Ectodermal cell (in vitro differentiated cells): Measurements from ENCODE around the gene FAR2.
"Not testable (repeated sequence)": the region's sequence is repeated elsewhere in the genome, so short reads cannot be mapped to it uniquely, and the experiment has no call there.

ENCODE experiments used
- H3K27ac ChIP-seq: 2 replicates; pipeline ENCODE4 v1.7.0; 2013; ENCODE audit warnings: mild to moderate bottlenecking, low read depth, low read length; ENCODE audit not compliant: insufficient read depth, poor library complexity, severe bottlenecking
- H3K27me3 ChIP-seq: 2 replicates; pipeline ENCODE4 v1.7.0; 2013; ENCODE audit warnings: mild to moderate bottlenecking, low read length; ENCODE audit not compliant: insufficient read depth, control insufficient read depth, poor library complexity, severe bottlenecking
- H3K36me3 ChIP-seq: one replicate; pipeline ENCODE4 v1.7.0; 2013; ENCODE audit warnings: low read length; ENCODE audit not compliant: control insufficient read depth, insufficient read depth
- H3K4me1 ChIP-seq: one replicate; pipeline ENCODE4 v1.7.0; 2013; ENCODE audit warnings: low read length; ENCODE audit not compliant: control insufficient read depth, insufficient read depth
- H3K4me3 ChIP-seq: 2 replicates; pipeline ENCODE4 v1.7.0; 2013; ENCODE audit warnings: low read depth, low read length, control low read depth; ENCODE audit not compliant: insufficient read depth
- H3K9me3 ChIP-seq: 2 replicates; pipeline ENCODE4 v1.7.0; 2013; ENCODE audit warnings: mild to moderate bottlenecking, low read length, moderate library complexity; ENCODE audit not compliant: control insufficient read depth
- WGBS, 2 experiments: methylation state at CpG; one replicate each; pipeline ENCODE4 v1.1.7; 2013; ENCODE audit warnings: missing lambda C conversion rate in 2 of 2; 5-methylcytosine and 5-hydroxymethylcytosine counted together

FAR2 gene

GRCh38 chr12:29288031-29288430 is 139.0 kb downstream of the FAR2 start:
- no peaks in the 10 kb centered on the region for H3K36me3 ChIP-seq
- no peaks in the 10 kb centered on the region for H3K9me3 ChIP-seq
- no peak overlapping the region for H3K4me3 ChIP-seq
- no peaks in the 10 kb centered on the region for H3K4me1 ChIP-seq
- H3K27me3 ChIP-seq: no peaks in the 10 kb centered on the region
- H3K27ac ChIP-seq: no peak overlapping the region

DNA sequence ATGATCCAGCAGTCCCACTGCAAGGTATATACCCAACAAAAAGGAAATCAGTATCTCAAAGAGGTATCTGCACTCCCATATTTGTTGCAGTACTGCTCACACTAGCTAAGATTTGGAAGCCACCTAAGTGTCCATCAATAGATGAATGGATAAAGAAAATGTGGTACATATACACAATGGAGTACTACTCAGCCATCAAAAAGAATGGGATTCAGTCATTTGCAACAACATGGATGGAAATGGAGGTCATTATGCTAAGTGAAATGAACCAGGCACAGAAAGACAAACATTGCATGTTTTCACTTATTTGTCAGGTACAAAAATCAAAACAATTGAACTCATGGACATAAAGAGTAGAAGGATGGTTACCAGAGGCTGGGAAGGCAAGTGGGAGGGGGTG is 141.4 kb downstream of the FAR2 start:
- not testable (repeated sequence) for H3K4me3 ChIP-seq, H3K27me3 ChIP-seq, H3K9me3 ChIP-seq, H3K4me1 ChIP-seq, H3K36me3 ChIP-seq, H3K27ac ChIP-seq

- WGBS, 2 experiments: 92 to 94% methylated on average over 3 of the region's 3 CpGs
- H3K4me3 ChIP-seq: no peak overlapping the region
- H3K27ac ChIP-seq: no peak overlapping the region
- H3K9me3 ChIP-seq: no peaks in the 10 kb centered on the region
- no peaks in the 10 kb centered on the region for H3K4me1 ChIP-seq
- H3K27me3 ChIP-seq: no peaks in the 10 kb centered on the region
- no peaks in the 10 kb centered on the region for H3K36me3 ChIP-seq
Measured at GRCh38 chr12:29291226-29291625, 142.1 kb downstream of the FAR2 start.

DNA sequence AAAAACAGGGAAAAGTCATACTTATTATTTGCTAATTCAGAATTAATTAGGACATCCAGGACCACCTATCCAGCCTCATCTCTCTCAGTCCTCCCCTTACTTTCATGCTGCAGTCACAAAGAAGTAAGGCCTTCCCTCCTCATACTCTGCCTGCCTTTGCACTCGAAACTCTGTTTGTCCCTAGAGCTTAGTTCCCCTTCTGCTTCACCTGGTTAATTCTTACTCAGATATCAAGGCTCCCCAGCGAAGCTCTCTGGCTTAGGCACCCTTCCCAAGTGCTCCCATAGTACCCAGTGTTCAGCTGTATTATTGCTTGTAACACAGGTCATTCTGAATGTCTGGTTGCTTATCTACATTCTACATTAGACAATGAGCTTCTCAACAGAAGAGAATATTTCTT is 150.6 kb downstream of the FAR2 start:
- H3K27me3 ChIP-seq: no peaks in the 10 kb centered on the region
- no peaks in the 10 kb centered on the region for H3K36me3 ChIP-seq
- no peak overlapping the region for H3K4me3 ChIP-seq
- H3K4me1 ChIP-seq: no peaks in the 10 kb centered on the region
- 87 to 90% methylated on average over 2 of the region's 2 CpGs for WGBS, 2 experiments
- no peak overlapping the region for H3K27ac ChIP-seq
- no peaks in the 10 kb centered on the region for H3K9me3 ChIP-seq

GRCh38 chr12:29301114-29301513 is 152.0 kb downstream of the FAR2 start:
- no peaks in the 10 kb centered on the region for H3K9me3 ChIP-seq
- H3K4me3 ChIP-seq: no peak overlapping the region
- no peaks in the 10 kb centered on the region for H3K27me3 ChIP-seq
- 93 to 94% methylated on average over 3 of the region's 3 CpGs for WGBS, 2 experiments
- H3K4me1 ChIP-seq: no peaks in the 10 kb centered on the region
- no peak overlapping the region for H3K27ac ChIP-seq
- H3K36me3 ChIP-seq: no peaks in the 10 kb centered on the region

DNA sequence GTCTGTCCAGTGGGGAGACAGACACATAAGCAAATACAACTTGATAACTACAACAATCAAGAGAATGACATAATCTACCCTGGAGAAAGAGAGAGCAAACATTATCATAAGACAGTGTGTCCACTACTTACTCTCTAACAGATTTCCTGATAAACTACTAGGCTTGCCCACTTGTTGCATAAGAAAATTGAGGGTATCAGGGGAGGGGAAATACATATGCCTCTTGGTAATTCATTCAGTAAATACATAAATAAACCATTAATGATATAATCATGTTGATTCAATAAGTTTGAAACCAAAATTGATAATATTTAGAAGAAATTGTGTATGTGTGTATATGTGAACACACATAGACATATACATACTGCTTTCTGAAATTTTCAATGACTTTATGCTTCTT is 155.3 kb downstream of the FAR2 start:
- H3K27me3 ChIP-seq: no peaks in the 10 kb centered on the region

GRCh38 chr12:29306266-29306665 is 157.2 kb downstream of the FAR2 start:
- no peak overlapping the region for H3K27ac ChIP-seq
- no peak overlapping the region for H3K4me3 ChIP-seq
- H3K9me3 ChIP-seq: no peaks in the 10 kb centered on the region
- 96 to 100% methylated on average over 1 of the region's 2 CpGs for WGBS, 2 experiments
- H3K36me3 ChIP-seq: no peaks in the 10 kb centered on the region
- H3K27me3 ChIP-seq: no peaks in the 10 kb centered on the region
- no peaks in the 10 kb centered on the region for H3K4me1 ChIP-seq

More for the DNA sequence above, 155.3 kb downstream of the FAR2 start:
- no peaks in the 10 kb centered on the region for H3K4me1 ChIP-seq
- no peaks in the 10 kb centered on the region for H3K9me3 ChIP-seq
- H3K36me3 ChIP-seq: no peaks in the 10 kb centered on the region
- H3K27ac ChIP-seq: no peak overlapping the region
- H3K4me3 ChIP-seq: no peak overlapping the region

DNA sequence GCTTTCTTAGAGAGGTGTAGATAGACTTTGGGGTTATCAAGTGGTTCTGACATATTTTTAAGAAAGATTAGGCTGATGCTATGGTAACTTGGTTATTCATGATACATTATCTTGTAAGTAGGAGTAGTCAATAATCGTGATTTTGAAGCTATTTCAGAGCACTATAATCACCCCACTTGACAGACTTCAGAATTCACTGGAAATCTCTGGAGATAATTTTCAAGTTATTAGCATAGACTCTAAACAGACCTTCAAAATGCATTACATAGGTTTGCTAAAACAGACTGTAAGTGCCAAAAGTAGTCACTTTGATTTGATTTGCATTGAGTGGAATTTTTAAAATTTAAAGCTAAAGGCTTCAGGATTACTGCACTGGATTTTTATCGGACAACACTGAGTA is 157.6 kb downstream of the FAR2 start:
- 96 to 100% methylated on average over 1 to 2 of the region's 2 CpGs for WGBS, 2 experiments
- Histone ChIP-seq H3K4me3 (no peak overlapping the region), H3K27me3 (no peaks in the 10 kb centered on the region), H3K27ac (no peak overlapping the region), H3K4me1 (no peaks in the 10 kb centered on the region), H3K9me3 (no peaks in the 10 kb centered on the region), H3K36me3 (no peaks in the 10 kb centered on the region)

DNA sequence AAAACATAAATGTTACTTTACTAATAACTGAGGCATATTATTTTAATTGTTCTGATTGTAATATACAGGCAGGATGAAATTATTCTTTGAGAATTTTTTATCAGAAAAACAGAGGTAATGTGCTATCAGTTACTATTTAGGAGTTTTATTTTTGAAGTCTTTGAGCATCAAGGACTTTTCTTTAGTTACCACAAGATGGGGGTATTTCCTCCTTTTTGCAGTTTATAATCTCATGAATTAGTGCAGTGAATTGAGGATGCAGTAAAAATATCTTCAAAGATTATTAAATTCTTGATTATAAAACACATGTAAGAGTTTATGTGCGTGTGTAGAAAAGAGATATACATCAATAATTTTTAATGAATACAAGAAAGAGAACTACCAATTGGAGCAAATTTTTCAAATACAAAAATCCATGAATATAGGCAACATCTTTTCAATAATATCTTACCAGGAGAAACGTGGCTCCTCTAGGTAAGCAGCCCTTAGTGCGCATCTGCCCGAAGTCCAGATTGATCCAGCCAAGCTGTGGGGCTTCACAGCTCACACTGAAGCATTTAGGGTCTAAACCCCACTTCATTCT is 160.3 kb downstream of the FAR2 start:
- WGBS, 2 experiments: 80 to 81% methylated on average over 3 of the region's 4 CpGs
- no peaks in the 10 kb centered on the region for H3K4me1 ChIP-seq

DNA sequence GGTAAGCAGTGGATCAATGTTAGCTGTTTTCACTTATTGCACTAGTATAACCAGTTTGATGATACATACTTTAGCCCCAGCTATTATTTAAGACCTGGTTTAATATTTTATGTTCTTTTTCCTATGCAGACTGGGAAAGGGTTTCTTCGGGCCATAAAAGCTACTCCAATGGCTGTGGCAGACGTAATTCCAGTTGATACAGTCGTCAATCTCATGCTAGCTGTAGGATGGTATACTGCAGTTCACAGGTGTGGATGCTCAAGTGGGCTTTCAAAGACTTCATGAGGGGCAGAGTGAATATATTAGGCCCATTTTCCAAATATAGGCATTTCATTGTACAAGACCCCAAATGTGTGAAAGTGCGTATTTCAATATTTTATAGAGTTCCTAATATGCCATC is 161.8 kb downstream of the FAR2 start:
- Histone ChIP-seq H3K9me3 (no peaks in the 10 kb centered on the region), H3K27me3 (no peaks in the 10 kb centered on the region), H3K27ac (no peak overlapping the region), H3K4me3 (no peak overlapping the region), H3K36me3 (no peaks in the 10 kb centered on the region), H3K4me1 (no peaks in the 10 kb centered on the region)
- 95 to 96% methylated on average over 3 to 4 of the region's 4 CpGs for WGBS, 2 experiments

More for the DNA sequence above, 160.3 kb downstream of the FAR2 start:
- Histone ChIP-seq H3K4me3 (no peak overlapping the region), H3K27me3 (no peaks in the 10 kb centered on the region), H3K9me3 (no peaks in the 10 kb centered on the region), H3K27ac (no peak overlapping the region), H3K36me3 (no peaks in the 10 kb centered on the region)

GRCh38 chr12:29314416-29314815 is 165.3 kb downstream of the FAR2 start:
- Histone ChIP-seq H3K9me3 (no peaks in the 10 kb centered on the region), H3K4me3 (no peak overlapping the region), H3K36me3 (no peaks in the 10 kb centered on the region), H3K27me3 (no peaks in the 10 kb centered on the region), H3K4me1 (peaks cover 2% of the 10 kb centered on the region), H3K27ac (no peak overlapping the region)
- WGBS, 2 experiments: 90% methylated on average over 2 of the region's 2 CpGs
